Neural progenitor cell (in vitro differentiated cells): Measurements from ENCODE around the gene PIK3R4. TPM values are rescaled to one million over a fixed set of nuclear protein-coding genes. Genes with fewer than 3 reads are reported as not detected.

ENCODE experiments used
- DNase-seq: peaks from one replicate; pipeline ENCODE4 v3.0.0-alpha.2; 2016; ENCODE audit warnings: low spot score
- H2AFZ ChIP-seq: fragments of 200-600 bp; sonication (generic); replicated peaks from 2 replicates; pipeline ENCODE4 v1.6.1; 2016; ENCODE audit warnings: antibody characterized with exemption
- H3F3A ChIP-seq: fragments of 200-600 bp; sonication (generic); 2 replicates; pipeline ENCODE4 v1.6.1; 2016; ENCODE audit warnings: antibody characterized with exemption, low read depth
- H3K27ac ChIP-seq: fragments of 200-600 bp; sonication (generic); 2 replicates; pipeline ENCODE4 v1.5.1; 2016; ENCODE audit warnings: mild to moderate bottlenecking
- H3K27me3 ChIP-seq: fragments of 200-600 bp; sonication (generic); 2 replicates; pipeline ENCODE4 v1.6.1; 2016; ENCODE audit warnings: mild to moderate bottlenecking, moderate library complexity
- H3K36me3 ChIP-seq: fragments of 200-600 bp; sonication (generic); 2 replicates; pipeline ENCODE4 v1.5.1; 2016
- H3K4me1 ChIP-seq: fragments of 200-600 bp; sonication (generic); 2 replicates; pipeline ENCODE4 v1.6.1; 2016; ENCODE audit warnings: mixed run types
- H3K4me2 ChIP-seq: fragments of 200-600 bp; sonication (generic); 2 replicates; pipeline ENCODE4 v1.6.1; 2016
- H3K4me3 ChIP-seq: fragments of 200-600 bp; sonication (generic); 2 replicates; pipeline ENCODE4 v1.5.1; 2016
- H3K79me2 ChIP-seq: fragments of 200-600 bp; sonication (generic); 2 replicates; pipeline ENCODE4 v1.6.1; 2016; ENCODE audit warnings: low read depth
- H3K9ac ChIP-seq: fragments of 200-600 bp; sonication (generic); 2 replicates; pipeline ENCODE4 v1.6.1; 2016
- H3K9me3 ChIP-seq: fragments of 200-600 bp; sonication (generic); 2 replicates; pipeline ENCODE4 v1.5.1; 2016; ENCODE audit warnings: low read depth
- H4K20me1 ChIP-seq: fragments of 200-600 bp; sonication (generic); 2 replicates; pipeline ENCODE4 v1.6.1; 2016; ENCODE audit warnings: low read depth
- H3K27ac Mint-ChIP-seq: 3 replicates; pipeline ENCODE4 v1.8.0; 2021; ENCODE audit warnings: mixed read lengths
- H3K27me3 Mint-ChIP-seq: 2 replicates; pipeline ENCODE4 v1.8.0; 2022; ENCODE audit warnings: low read depth, mild to moderate bottlenecking, inconsistent platforms, moderate library complexity, mixed read lengths; ENCODE audit not compliant: insufficient read depth
- H3K36me3 Mint-ChIP-seq: 3 replicates; pipeline ENCODE4 v1.8.0; 2021; ENCODE audit warnings: mixed read lengths
- H3K4me1 Mint-ChIP-seq: 3 replicates; pipeline ENCODE4 v1.8.0; 2021; ENCODE audit warnings: mixed read lengths
- H3K4me3 Mint-ChIP-seq: 3 replicates; pipeline ENCODE4 v1.8.0; 2021; ENCODE audit warnings: mild to moderate bottlenecking, moderate library complexity, mixed read lengths
- H3K9me3 Mint-ChIP-seq: 3 replicates; pipeline ENCODE4 v1.8.0; 2020; ENCODE audit warnings: mixed read lengths
- CTCF ChIP-seq: fragments of 200-600 bp; sonication (generic); IDR thresholded peaks from 2 replicates; pipeline ENCODE4 v1.5.1; 2017; ENCODE audit warnings: antibody characterized with exemption, mild to moderate bottlenecking
- EZH2 ChIP-seq: fragments of 200-600 bp; sonication (generic); IDR thresholded peaks from 2 replicates; pipeline ENCODE4 v1.6.1; 2017; ENCODE audit warnings: antibody characterized with exemption, mild to moderate bottlenecking, moderate library complexity
- EZH2phosphoT487 ChIP-seq: fragments of 200-600 bp; sonication (generic); IDR thresholded peaks from 2 replicates; pipeline ENCODE4 v1.6.1; 2017; ENCODE audit warnings: antibody characterized with exemption
- total RNA-seq: library from RNA; depleted of rRNA; stranded (reverse); fragments of >200 nt; gene quantifications from 2 replicates; pipeline ENCODE4 v1.2.3, GENCODE V29; 2015; ENCODE audit warnings: low replicate concordance

PIK3R4 gene
- total RNA-seq, 1 donor from 2014 or later: 65.8 TPM

- H3K36me3 Mint-ChIP-seq: no peaks in the 10 kb centered on the region
- H3K27me3 Mint-ChIP-seq: peaks cover 2% of the 10 kb centered on the region
- H3K4me1 Mint-ChIP-seq: no peaks in the 10 kb centered on the region
- Histone ChIP-seq H3K9ac (no peak overlapping the region), H3K36me3 (no peaks in the 10 kb centered on the region), H3K4me2 (no peak overlapping the region), H2AFZ (no peak overlapping the region), H3K79me2 (no peaks in the 10 kb centered on the region), H3K9me3 (no peaks in the 10 kb centered on the region), H3K27ac (no peak overlapping the region), H3K27me3 (no peaks in the 10 kb centered on the region), H4K20me1 (no peaks in the 10 kb centered on the region), H3K4me1 (no peaks in the 10 kb centered on the region), H3K4me3 (no peak overlapping the region), H3F3A (no peaks in the 10 kb centered on the region)
- TF ChIP-seq EZH2phosphoT487: no peak
- no peak for TF ChIP-seq CTCF
- TF ChIP-seq EZH2: no peak
- no peak overlapping the region for H3K27ac Mint-ChIP-seq
- H3K9me3 Mint-ChIP-seq: no peaks in the 10 kb centered on the region
- no peak overlapping the region for H3K4me3 Mint-ChIP-seq
- no peak for DNase-seq
Observed at GRCh38 chr3:130757611-130758150, 11.1 kb upstream of the PIK3R4 start.

- H3K36me3 Mint-ChIP-seq: no peaks in the 10 kb centered on the region
- TF ChIP-seq EZH2phosphoT487 (no peak), EZH2 (no peak), CTCF (no peak)
- H3K4me1 Mint-ChIP-seq: no peaks in the 10 kb centered on the region
Observed at GRCh38 chr3:130755666-130756065, 9.0 kb upstream of the PIK3R4 start.

GRCh38 chr3:130748981-130749380 is 2.4 kb upstream of the PIK3R4 start:
- Mint-ChIP-seq H3K9me3 (no peaks in the 10 kb centered on the region), H3K4me1 (peaks cover 19% of the 10 kb centered on the region), H3K36me3 (no peaks in the 10 kb centered on the region), H3K27ac (no peak overlapping the region), H3K27me3 (peaks cover 7% of the 10 kb centered on the region), H3K4me3 (no peak overlapping the region)
- DNase-seq: no peak
- no peak overlapping the region for H3K4me3 ChIP-seq
- no peaks in the 10 kb centered on the region for H3K36me3 ChIP-seq
- peaks cover 14% of the 10 kb centered on the region for H3K4me1 ChIP-seq
- TF ChIP-seq EZH2phosphoT487 (no peak), EZH2 (no peak), CTCF (no peak)
- peaks cover 6% of the 10 kb centered on the region for H4K20me1 ChIP-seq
- no peak overlapping the region for H3K27ac ChIP-seq
- no peak overlapping the region for H3K9ac ChIP-seq
- no peaks in the 10 kb centered on the region for H3K9me3 ChIP-seq
- H2AFZ ChIP-seq: no peak overlapping the region
- H3K79me2 ChIP-seq: peaks cover 26% of the 10 kb centered on the region
- H3F3A ChIP-seq: peaks cover 15% of the 10 kb centered on the region
- no peaks in the 10 kb centered on the region for H3K27me3 ChIP-seq
- peak overlapping the region; percentile 56 for H3K4me2 ChIP-seq

More at GRCh38 chr3:130755666-130756065, 9.0 kb upstream of the PIK3R4 start:
- no peaks in the 10 kb centered on the region for H3K79me2 ChIP-seq
- no peaks in the 10 kb centered on the region for H3K9me3 ChIP-seq
- no peak overlapping the region for H3K4me3 ChIP-seq
- DNase-seq: no peak
- no peaks in the 10 kb centered on the region for H3K4me1 ChIP-seq
- H3K4me2 ChIP-seq: no peak overlapping the region
- H3K9ac ChIP-seq: no peak overlapping the region
- H3K27ac ChIP-seq: no peak overlapping the region
- H3K36me3 ChIP-seq: no peaks in the 10 kb centered on the region
- H2AFZ ChIP-seq: no peak overlapping the region
- H4K20me1 ChIP-seq: no peaks in the 10 kb centered on the region
- Mint-ChIP-seq H3K27ac (no peak overlapping the region), H3K4me3 (no peak overlapping the region), H3K27me3 (no peaks in the 10 kb centered on the region), H3K9me3 (no peaks in the 10 kb centered on the region)
- no peaks in the 10 kb centered on the region for H3K27me3 ChIP-seq
- H3F3A ChIP-seq: peaks cover 3% of the 10 kb centered on the region
